ENCODE measurements around the gene MFF. TPM values are rescaled to one million over a fixed set of nuclear protein-coding genes. Genes with fewer than 3 reads are reported as not detected.

Gene MFF
- total RNA-seq, 1 experiment from 2014 or later, result 99.4 TPM

GRCh38 chr2:227317834-227318233, 7.2 kb upstream of the MFF start:
- no peak overlapping the region for H3K4me3 ChIP-seq
- H3K27ac ChIP-seq, result no peak overlapping the region
- no peaks in the 10 kb centered on the region for H3K9me3 ChIP-seq (replicated peaks)
- no peaks in the 10 kb centered on the region for H3K36me3 ChIP-seq
- no peak for DNase-seq (ENCODE audit: low read depth in 1 of 2, low spot score in 2 of 2)
- no peaks in the 10 kb centered on the region; the same call in 1 of the 2 replicates for H3K27me3 ChIP-seq (replicated peaks)
- H3K4me1 ChIP-seq (replicated peaks), result no peaks in the 10 kb centered on the region

GRCh38 chr2:227320305-227321094, 4.6 kb upstream of the MFF start:
- peaks cover 5% of the 10 kb centered on the region; the same call in 1 of the 2 replicates for H3K4me1 ChIP-seq (replicated peaks)
- H3K9me3 ChIP-seq (replicated peaks), result no peaks in the 10 kb centered on the region
- H3K27ac ChIP-seq, result no peak overlapping the region
- H3K36me3 ChIP-seq, result peaks cover 4% of the 10 kb centered on the region; the same call in 1 of the 2 replicates
- DNase-seq (ENCODE audit: low read depth in 1 of 2, low spot score in 2 of 2), result no peak
- H3K27me3 ChIP-seq (replicated peaks), result no peaks in the 10 kb centered on the region; the same call in 1 of the 2 replicates
- no peak overlapping the region for H3K4me3 ChIP-seq

- H3K4me3 ChIP-seq, result no peak overlapping the region
- H3K27me3 ChIP-seq (replicated peaks), result no peaks in the 10 kb centered on the region
- no peak overlapping the region for H3K27ac ChIP-seq
- no peak for DNase-seq (ENCODE audit: low read depth in 1 of 2, low spot score in 2 of 2)
- no peaks in the 10 kb centered on the region for H3K9me3 ChIP-seq (replicated peaks)
- H3K4me1 ChIP-seq (replicated peaks), result peaks cover 12% of the 10 kb centered on the region; the same call in 1 of the 2 replicates
- peaks cover 5% of the 10 kb centered on the region; the same call in 1 of the 2 replicates for H3K36me3 ChIP-seq
Measured at GRCh38 chr2:227322530-227323205, 2.4 kb upstream of the MFF start.

- H3K4me3 ChIP-seq, result no peak overlapping the region
- H3K9me3 ChIP-seq (replicated peaks), result no peaks in the 10 kb centered on the region
- DNase-seq (ENCODE audit: low read depth in 1 of 2, low spot score in 2 of 2), result no peak
- peaks cover 5% of the 10 kb centered on the region; the same call in 1 of the 2 replicates for H3K36me3 ChIP-seq
- H3K27me3 ChIP-seq (replicated peaks), result no peaks in the 10 kb centered on the region
- H3K4me1 ChIP-seq (replicated peaks), result peaks cover 12% of the 10 kb centered on the region; the same call in 1 of the 2 replicates
- H3K27ac ChIP-seq, result no peak overlapping the region
Measured at GRCh38 chr2:227323818-227324217, 1.2 kb upstream of the MFF start.

- peak overlapping the region; percentile 78 for H3K4me3 ChIP-seq
- H3K27me3 ChIP-seq (replicated peaks), result no peaks in the 10 kb centered on the region
- H3K27ac ChIP-seq, result peak overlapping the region; percentile 65
- DNase-seq (ENCODE audit: low read depth in 1 of 2, low spot score in 2 of 2), result no peak
- H3K4me1 ChIP-seq (replicated peaks), result peaks cover 12% of the 10 kb centered on the region; the same call in 1 of the 2 replicates
- no peaks in the 10 kb centered on the region for H3K9me3 ChIP-seq (replicated peaks)
- H3K36me3 ChIP-seq, result peaks cover 5% of the 10 kb centered on the region; the same call in 1 of the 2 replicates
Measured at GRCh38 chr2:227324642-227324994, 433 bp upstream of the MFF start.

GRCh38 chr2:227325839-227326195, 766 bp downstream of the MFF start:
- DNase-seq (ENCODE audit: low read depth in 1 of 2, low spot score in 2 of 2), result peak; percentile 44 to 51
- H3K4me3 ChIP-seq, result peak overlapping the region; percentile 78
- H3K36me3 ChIP-seq, result peaks cover 6% of the 10 kb centered on the region; the same call in 1 of the 2 replicates
- no peaks in the 10 kb centered on the region for H3K27me3 ChIP-seq (replicated peaks)
- peaks cover 12% of the 10 kb centered on the region; the same call in 1 of the 2 replicates for H3K4me1 ChIP-seq (replicated peaks)
- no peaks in the 10 kb centered on the region for H3K9me3 ChIP-seq (replicated peaks)
- H3K27ac ChIP-seq, result peak overlapping the region; percentile 65; the same call in 1 of the 2 replicates

- peaks cover 12% of the 10 kb centered on the region; the same call in 1 of the 2 replicates for H3K4me1 ChIP-seq (replicated peaks)
- H3K9me3 ChIP-seq (replicated peaks), result no peaks in the 10 kb centered on the region
- H3K27ac ChIP-seq, result no peak overlapping the region; the same call in 1 of the 2 replicates
- no peaks in the 10 kb centered on the region for H3K27me3 ChIP-seq (replicated peaks)
- no peak for DNase-seq (ENCODE audit: low read depth in 1 of 2, low spot score in 2 of 2)
- peaks cover 13% of the 10 kb centered on the region; the same call in 1 of the 2 replicates for H3K36me3 ChIP-seq
- H3K4me3 ChIP-seq, result no peak overlapping the region
Measured at GRCh38 chr2:227326783-227327182, 1.7 kb downstream of the MFF start.

GRCh38 chr2:227335713-227336112, 10.7 kb downstream of the MFF start:
- Histone ChIP-seq H3K9me3 (replicated peaks) (no peaks in the 10 kb centered on the region), H3K27me3 (replicated peaks) (no peaks in the 10 kb centered on the region), H3K27ac (no peak overlapping the region), H3K4me3 (no peak overlapping the region), H3K36me3 (peaks cover 55% of the 10 kb centered on the region), H3K4me1 (replicated peaks) (no peaks in the 10 kb centered on the region)
- DNase-seq (ENCODE audit: low read depth in 1 of 2, low spot score in 2 of 2), result no peak

GRCh38 chr2:227337442-227337841, 12.4 kb downstream of the MFF start:
- no peak overlapping the region for H3K4me3 ChIP-seq
- H3K36me3 ChIP-seq, result peaks cover 44% of the 10 kb centered on the region
- no peaks in the 10 kb centered on the region for H3K4me1 ChIP-seq (replicated peaks)
- H3K27me3 ChIP-seq (replicated peaks), result no peaks in the 10 kb centered on the region
- H3K27ac ChIP-seq, result no peak overlapping the region
- H3K9me3 ChIP-seq (replicated peaks), result no peaks in the 10 kb centered on the region
- no peak for DNase-seq (ENCODE audit: low read depth in 1 of 2, low spot score in 2 of 2)

GRCh38 chr2:227339098-227339599, 14.1 kb downstream of the MFF start:
- Histone ChIP-seq H3K27ac (no peak overlapping the region), H3K36me3 (peaks cover 31% of the 10 kb centered on the region), H3K9me3 (replicated peaks) (no peaks in the 10 kb centered on the region), H3K27me3 (replicated peaks) (no peaks in the 10 kb centered on the region), H3K4me3 (no peak overlapping the region), H3K4me1 (replicated peaks) (no peaks in the 10 kb centered on the region)
- DNase-seq (ENCODE audit: low read depth in 1 of 2, low spot score in 2 of 2), result no peak

- Histone ChIP-seq H3K9me3 (replicated peaks) (no peaks in the 10 kb centered on the region), H3K27me3 (replicated peaks) (no peaks in the 10 kb centered on the region), H3K4me1 (replicated peaks) (peaks cover 5% of the 10 kb centered on the region), H3K27ac (no peak overlapping the region), H3K36me3 (peaks cover 27% of the 10 kb centered on the region), H3K4me3 (no peak overlapping the region)
- DNase-seq (ENCODE audit: low read depth in 1 of 2, low spot score in 2 of 2), result no peak
Measured at GRCh38 chr2:227340106-227340505, 15.1 kb downstream of the MFF start.

GRCh38 chr2:227341553-227341952, 16.5 kb downstream of the MFF start:
- H3K27ac ChIP-seq, result no peak overlapping the region
- DNase-seq (ENCODE audit: low read depth in 1 of 2, low spot score in 2 of 2), result no peak
- H3K36me3 ChIP-seq, result peaks cover 12% of the 10 kb centered on the region
- no peak overlapping the region for H3K4me3 ChIP-seq
- H3K27me3 ChIP-seq (replicated peaks), result no peaks in the 10 kb centered on the region
- no peaks in the 10 kb centered on the region for H3K9me3 ChIP-seq (replicated peaks)
- peaks cover 17% of the 10 kb centered on the region for H3K4me1 ChIP-seq (replicated peaks)

GRCh38 chr2:227344231-227344630, 19.2 kb downstream of the MFF start:
- peaks cover 25% of the 10 kb centered on the region for H3K4me1 ChIP-seq (replicated peaks)

GRCh38 chr2:227347117-227347516, 22.1 kb downstream of the MFF start:
- Histone ChIP-seq H3K9me3 (replicated peaks) (no peaks in the 10 kb centered on the region), H3K36me3 (peaks cover 7% of the 10 kb centered on the region; the same call in 1 of the 2 replicates), H3K4me1 (replicated peaks) (peaks cover 25% of the 10 kb centered on the region), H3K27ac (no peak overlapping the region), H3K27me3 (replicated peaks) (no peaks in the 10 kb centered on the region), H3K4me3 (no peak overlapping the region)
- no peak for DNase-seq (ENCODE audit: low read depth in 1 of 2, low spot score in 2 of 2)

More at GRCh38 chr2:227344231-227344630, 19.2 kb downstream of the MFF start:
- Histone ChIP-seq H3K27me3 (replicated peaks) (no peaks in the 10 kb centered on the region), H3K4me3 (no peak overlapping the region), H3K9me3 (replicated peaks) (no peaks in the 10 kb centered on the region), H3K36me3 (peaks cover 7% of the 10 kb centered on the region; the same call in 1 of the 2 replicates), H3K27ac (no peak overlapping the region)
- no peak for DNase-seq (ENCODE audit: low read depth in 1 of 2, low spot score in 2 of 2)

All from SJSA1 (cell line).